NB4 (cell line): ENCODE measurements around the gene EXOC4.

Source experiments
- DNase-seq: peaks from one replicate; pipeline ENCODE4 v3.0.0; 2010; ENCODE audit warnings: low read depth
- H3K4me3 ChIP-seq: one replicate; pipeline ENCODE4 v1.5.1; 2011; ENCODE audit warnings: mild to moderate bottlenecking, low read depth, low read length, moderate library complexity
- CTCF ChIP-seq: IDR thresholded peaks from one replicate; pipeline ENCODE4 v1.5.1; 2012; ENCODE audit warnings: low read depth, low read length
- MAX ChIP-seq: IDR thresholded peaks from 2 replicates; pipeline ENCODE4 v1.6.1; 2011; ENCODE audit warnings: low read depth, low read length
- MYC ChIP-seq: IDR thresholded peaks from 2 replicates; pipeline ENCODE4 v1.6.1; 2011; ENCODE audit warnings: low read depth, low read length
- POLR2A ChIP-seq: IDR thresholded peaks from 2 replicates; pipeline ENCODE4 v1.6.1; 2011; ENCODE audit warnings: mild to moderate bottlenecking; ENCODE audit not compliant: insufficient read length; ENCODE audit errors: extremely low read depth

The EXOC4 gene

GRCh38 chr7:133282094-133282493, 29.2 kb downstream of the EXOC4 start:
- H3K4me3 ChIP-seq = no peak overlapping the region

GRCh38 chr7:133284092-133284491, 31.2 kb downstream of the EXOC4 start:
- TF ChIP-seq MAX (no peak), CTCF (no peak), POLR2A (no peak), MYC (no peak)
- no peak for DNase-seq
- no peak overlapping the region for H3K4me3 ChIP-seq

More at GRCh38 chr7:133282094-133282493, 29.2 kb downstream of the EXOC4 start:
- TF ChIP-seq POLR2A = no peak
- no peak for TF ChIP-seq CTCF
- no peak for TF ChIP-seq MAX
- no peak for TF ChIP-seq MYC
- DNase-seq = no peak

GRCh38 chr7:133288970-133289369, 36.1 kb downstream of the EXOC4 start:
- TF ChIP-seq CTCF = no peak
- H3K4me3 ChIP-seq = no peak overlapping the region
- no peak for DNase-seq

- TF ChIP-seq CTCF = no peak
- no peak for TF ChIP-seq MYC
- no peak for TF ChIP-seq MAX
- TF ChIP-seq POLR2A = no peak
- no peak overlapping the region for H3K4me3 ChIP-seq
- DNase-seq = no peak
Observed at GRCh38 chr7:133290041-133290440, 37.2 kb downstream of the EXOC4 start.

- no peak for DNase-seq
- no peak for TF ChIP-seq CTCF
- TF ChIP-seq MYC = no peak
- TF ChIP-seq POLR2A = no peak
- TF ChIP-seq MAX = no peak
- no peak overlapping the region for H3K4me3 ChIP-seq
Observed at GRCh38 chr7:133290676-133291333, 37.9 kb downstream of the EXOC4 start.

- no peak overlapping the region for H3K4me3 ChIP-seq
- no peak for TF ChIP-seq MYC
- TF ChIP-seq CTCF = no peak
- TF ChIP-seq POLR2A = no peak
- no peak for TF ChIP-seq MAX
- DNase-seq = no peak
Observed at GRCh38 chr7:133292631-133293030, 39.8 kb downstream of the EXOC4 start.
